22Rv1 (cell line): ENCODE results near the gene SYT8.
"Not testable (repeated sequence)": the region's sequence is repeated elsewhere in the genome, so short reads cannot be mapped to it uniquely, and the experiment has no call there.

Experiments
- H3K27ac ChIP-seq: fragments of 450-650 bp; 2 replicates; pipeline ENCODE4 v1.5.1; 2017
- ZFX ChIP-seq: fragments of 450-650 bp; IDR thresholded peaks from 2 replicates; pipeline ENCODE4 v1.6.1; 2017; ENCODE audit warnings: antibody characterized with exemption, borderline replicate concordance
- TF ChIP-seq, protein P1 (sequence below): fragments of 450-650 bp; IDR thresholded peaks from 2 replicates; pipeline ENCODE4 v1.5.1; 2017; ENCODE audit warnings: mild to moderate bottlenecking

Gene SYT8

DNA sequence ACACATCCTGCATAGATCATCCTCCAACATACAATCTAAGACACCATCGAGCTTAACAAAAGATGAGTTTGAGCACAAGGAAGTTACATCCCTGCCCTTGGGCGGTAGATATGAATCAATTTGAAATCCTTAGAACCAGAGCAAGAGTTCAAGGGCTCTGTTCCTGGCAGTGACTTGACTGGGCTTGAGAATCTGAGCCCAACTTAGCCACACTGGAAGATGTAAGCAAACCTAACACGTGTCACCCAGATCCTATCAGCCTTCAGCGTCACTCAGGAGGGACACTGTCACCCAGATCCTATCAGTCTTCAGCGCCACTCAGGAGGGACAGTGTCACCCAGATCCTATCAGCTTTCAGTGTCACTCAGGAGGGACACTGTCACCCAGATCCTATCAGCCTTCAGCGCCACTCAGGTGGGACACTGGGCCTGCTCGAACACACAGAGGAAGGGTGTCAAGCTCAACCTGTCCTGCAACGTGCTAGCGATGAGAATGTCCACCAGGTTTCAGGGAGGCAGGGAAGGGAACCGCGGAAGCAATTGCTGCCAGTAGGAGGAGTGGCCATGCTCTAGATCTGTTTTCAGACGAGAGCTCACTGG, 38.3 kb upstream of the SYT8 start:
- no peak for TF ChIP-seq ZFX
- TF ChIP-seq, protein P1, sequence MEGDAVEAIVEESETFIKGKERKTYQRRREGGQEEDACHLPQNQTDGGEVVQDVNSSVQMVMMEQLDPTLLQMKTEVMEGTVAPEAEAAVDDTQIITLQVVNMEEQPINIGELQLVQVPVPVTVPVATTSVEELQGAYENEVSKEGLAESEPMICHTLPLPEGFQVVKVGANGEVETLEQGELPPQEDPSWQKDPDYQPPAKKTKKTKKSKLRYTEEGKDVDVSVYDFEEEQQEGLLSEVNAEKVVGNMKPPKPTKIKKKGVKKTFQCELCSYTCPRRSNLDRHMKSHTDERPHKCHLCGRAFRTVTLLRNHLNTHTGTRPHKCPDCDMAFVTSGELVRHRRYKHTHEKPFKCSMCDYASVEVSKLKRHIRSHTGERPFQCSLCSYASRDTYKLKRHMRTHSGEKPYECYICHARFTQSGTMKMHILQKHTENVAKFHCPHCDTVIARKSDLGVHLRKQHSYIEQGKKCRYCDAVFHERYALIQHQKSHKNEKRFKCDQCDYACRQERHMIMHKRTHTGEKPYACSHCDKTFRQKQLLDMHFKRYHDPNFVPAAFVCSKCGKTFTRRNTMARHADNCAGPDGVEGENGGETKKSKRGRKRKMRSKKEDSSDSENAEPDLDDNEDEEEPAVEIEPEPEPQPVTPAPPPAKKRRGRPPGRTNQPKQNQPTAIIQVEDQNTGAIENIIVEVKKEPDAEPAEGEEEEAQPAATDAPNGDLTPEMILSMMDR, result no peak

DNA sequence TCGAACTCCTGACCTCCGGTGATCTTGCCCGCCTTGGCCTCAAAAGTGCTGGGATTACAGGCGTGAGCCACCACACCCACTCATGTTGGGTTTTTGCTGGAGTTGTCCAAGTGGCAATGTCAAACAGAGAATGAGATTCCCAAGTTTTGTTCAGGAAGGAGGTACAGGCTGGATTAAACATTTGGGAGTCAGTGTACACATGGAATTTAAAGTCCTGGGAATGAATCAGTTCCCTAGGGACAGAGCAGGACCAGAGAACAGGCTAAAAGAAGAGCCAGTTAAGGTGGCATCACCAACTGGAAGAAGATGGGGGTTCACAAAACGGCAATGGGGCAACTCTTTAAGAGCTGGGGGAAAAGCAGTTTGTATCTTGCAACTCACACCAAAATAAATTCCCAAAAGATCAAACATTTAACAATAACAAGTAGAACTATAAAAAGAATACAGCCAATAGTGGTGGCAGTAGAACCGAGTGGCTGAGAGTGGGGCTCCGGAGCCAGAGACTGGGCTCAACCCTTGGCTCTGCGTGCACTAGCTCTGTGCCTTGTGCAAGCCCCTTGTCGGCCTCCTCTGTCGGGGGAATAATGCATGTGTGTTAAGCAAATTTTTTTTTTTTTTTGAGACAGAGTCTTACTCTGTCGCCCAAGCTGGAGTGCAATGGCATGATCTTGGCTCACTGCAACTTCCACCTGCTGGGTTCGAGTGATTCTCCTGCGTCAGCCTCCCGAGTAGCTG, 37.2 kb upstream of the SYT8 start:
- H3K27ac ChIP-seq, result no peak overlapping the region
- TF ChIP-seq ZFX, result no peak
- TF ChIP-seq, protein P1, result no peak

More for the DNA sequence above, 38.3 kb upstream of the SYT8 start:
- no peak overlapping the region for H3K27ac ChIP-seq

DNA sequence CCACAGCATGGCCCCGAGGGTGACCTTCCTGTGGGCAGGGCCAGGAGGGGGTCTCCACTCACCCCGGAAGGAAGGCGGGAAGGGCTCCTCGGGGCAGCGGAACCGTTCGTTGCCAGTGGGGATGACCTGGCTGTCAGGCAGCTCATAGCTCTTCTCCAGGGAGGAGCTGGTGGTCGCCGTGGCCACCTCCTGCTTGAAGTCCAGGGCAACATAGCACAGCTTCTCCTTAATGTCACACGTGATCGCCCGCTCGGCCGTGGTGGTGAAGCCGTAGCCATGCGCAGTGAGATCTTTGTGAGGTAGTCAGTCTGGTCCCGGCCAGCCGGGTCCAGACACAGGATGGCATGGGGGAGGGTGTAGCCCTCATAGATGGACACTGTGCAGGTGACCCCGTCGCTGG, 31.5 kb upstream of the SYT8 start:
- TF ChIP-seq, protein P1, result no peak
- no peak for TF ChIP-seq ZFX
- H3K27ac ChIP-seq, result no peak overlapping the region

DNA sequence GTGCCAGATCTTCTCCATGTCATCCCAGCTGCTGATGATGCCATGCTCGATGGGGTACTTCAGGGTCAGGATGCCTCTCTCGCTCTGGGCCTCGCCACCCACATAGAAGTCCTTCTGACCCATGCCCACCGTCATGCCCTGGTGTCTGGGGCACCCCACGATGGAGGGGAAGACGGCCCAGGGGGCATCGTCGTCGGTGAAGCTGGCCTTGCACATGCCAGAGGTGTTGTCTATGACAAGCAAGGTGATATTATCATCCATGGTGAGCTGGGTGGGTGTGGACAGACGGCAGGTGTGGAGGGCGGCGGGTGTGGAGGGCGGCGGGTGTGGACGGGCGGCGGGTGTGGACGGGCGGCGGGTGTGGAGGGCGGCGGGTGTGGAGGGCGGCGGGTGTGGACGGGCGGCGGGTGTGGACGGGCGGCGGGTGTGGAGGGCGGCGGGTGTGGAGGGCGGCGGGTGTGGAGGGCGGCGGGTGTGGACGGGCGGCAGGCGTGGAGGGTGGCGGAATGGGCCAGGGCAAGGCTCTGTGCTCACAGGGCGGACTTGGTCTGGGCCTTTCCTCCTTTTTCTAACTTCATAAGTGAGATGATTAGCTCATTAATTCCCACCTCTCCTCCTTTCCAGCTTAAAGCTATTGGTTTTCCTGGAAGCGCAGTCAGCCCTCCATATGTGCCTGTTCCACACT, 30.8 kb upstream of the SYT8 start:
- H3K27ac ChIP-seq, result not testable (repeated sequence)

DNA sequence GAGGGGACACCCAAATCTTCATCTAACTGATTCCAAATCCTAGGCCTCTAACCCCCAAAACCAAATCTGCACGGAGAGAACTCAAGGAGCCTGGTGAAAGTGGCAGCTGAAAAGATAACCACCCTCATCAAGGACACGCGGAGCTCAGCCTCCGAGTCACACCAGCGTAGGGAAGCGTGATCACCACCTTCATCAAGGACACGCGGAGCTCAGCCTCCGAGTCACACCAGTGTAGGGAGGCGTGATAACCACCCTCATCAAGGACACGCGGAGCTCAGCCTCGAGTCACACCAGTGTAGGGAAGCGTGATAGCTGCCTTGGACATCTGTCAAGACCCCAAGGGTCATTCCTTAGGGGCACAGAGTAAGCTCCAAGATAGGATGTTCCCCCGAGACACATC, 29.3 kb upstream of the SYT8 start:
- no peak overlapping the region for H3K27ac ChIP-seq
- TF ChIP-seq, protein P1, result no peak
- no peak for TF ChIP-seq ZFX

DNA sequence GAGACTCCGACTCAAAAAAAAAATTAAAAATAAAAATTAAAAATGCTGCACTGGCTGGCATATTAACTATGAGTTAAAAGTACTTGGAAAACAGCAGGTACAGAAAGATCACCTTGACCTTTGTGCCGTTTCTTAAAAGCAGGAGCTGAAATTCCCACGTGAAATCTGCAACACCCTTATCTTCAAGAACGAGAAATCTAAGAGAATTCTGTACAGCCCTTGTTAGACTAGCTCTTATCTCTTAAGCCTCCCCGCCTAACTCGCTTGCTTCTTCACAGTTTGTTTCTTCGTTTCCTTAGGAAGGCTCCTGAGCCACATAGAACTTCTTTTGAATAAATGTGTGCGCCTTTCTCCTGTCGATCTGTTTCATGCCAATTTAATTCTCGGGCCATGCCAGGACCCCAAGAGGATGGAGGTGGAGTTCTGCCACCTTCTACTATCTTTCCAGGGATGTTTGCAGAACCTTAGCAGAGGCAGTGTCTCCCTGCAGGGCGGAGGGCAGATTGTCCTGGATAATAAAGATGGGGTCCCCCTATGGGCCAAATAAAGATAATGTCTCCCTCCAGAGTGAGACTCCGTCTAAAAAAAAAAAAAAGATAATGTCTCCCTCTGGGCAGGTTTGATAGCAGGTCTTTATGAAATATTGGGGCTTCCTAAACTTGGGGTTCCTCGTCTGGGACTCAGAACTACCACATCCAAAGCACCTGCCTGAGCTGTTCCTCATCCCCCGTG, 27.4 kb upstream of the SYT8 start:
- no peak overlapping the region for H3K27ac ChIP-seq
- TF ChIP-seq, protein P1, result no peak
- no peak for TF ChIP-seq ZFX

DNA sequence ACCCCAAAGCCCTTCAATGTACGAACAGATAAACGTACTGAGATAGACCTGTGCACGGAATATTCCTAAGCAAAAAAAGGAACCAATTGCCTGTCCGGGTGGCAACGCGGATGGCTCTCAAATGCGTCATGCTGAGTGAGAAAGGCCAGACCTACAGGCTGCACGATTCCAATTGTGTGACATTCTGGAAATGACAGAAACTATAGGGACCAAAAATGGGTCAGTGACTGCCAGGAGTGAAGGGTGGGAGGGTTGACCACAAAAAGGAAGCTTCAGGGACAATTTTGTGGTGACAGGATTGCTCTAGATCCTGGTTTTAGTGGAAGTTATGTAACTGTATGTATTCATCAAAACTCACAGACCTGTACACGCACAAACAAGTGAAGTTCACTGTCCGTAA, 24.0 kb upstream of the SYT8 start:
- H3K27ac ChIP-seq, result no peak overlapping the region

DNA sequence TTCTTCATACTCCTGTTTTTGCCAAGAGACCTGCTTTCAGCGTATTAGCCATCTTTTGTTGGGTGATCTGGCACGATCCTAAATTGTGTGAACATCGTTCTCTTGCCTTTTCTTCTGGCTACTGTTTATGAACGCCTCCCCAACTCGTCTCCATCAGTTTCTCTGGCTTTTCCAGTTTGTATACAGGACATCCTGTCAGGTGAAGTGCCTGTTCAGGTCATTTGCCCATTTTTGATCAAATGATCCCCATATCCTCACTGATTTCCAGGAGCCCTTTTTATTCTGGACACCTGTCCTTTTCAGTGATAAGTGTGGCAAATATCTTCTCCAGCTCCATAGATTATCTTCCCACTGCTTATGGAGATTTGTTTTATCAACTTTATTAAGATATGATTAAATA, 22.5 kb upstream of the SYT8 start:
- no peak overlapping the region for H3K27ac ChIP-seq
- TF ChIP-seq ZFX, result no peak
- TF ChIP-seq, protein P1, result no peak

More for the DNA sequence above, 24.0 kb upstream of the SYT8 start:
- TF ChIP-seq ZFX, result no peak
